Psoas muscle (tissue), 8 donors: Measurements from ENCODE around the gene CAMKMT. TPM values are rescaled to one million over a fixed set of nuclear protein-coding genes. Genes with fewer than 3 reads are reported as not detected.

Experiments
- ATAC-seq, 4 donors: fragments of 200-7000 bp; cut with Tn5 transposase; one replicate each; pipeline ENCODE4 v1.9.1; 2020; ENCODE audit warnings: moderate library complexity in 3 of 4, mild to moderate bottlenecking in 2 of 4
- DNase-seq, 2 donors: peaks; one replicate each; pipeline ENCODE4 v3.0.0-alpha.2; 2020
- H3K27ac ChIP-seq: fragments of 200-600 bp; one replicate; pipeline ENCODE4 v1.8.0; 2022
- H3K27me3 ChIP-seq, 3 donors: fragments of 200-600 bp in 1 of 3; one replicate each; pipeline versions ENCODE4 v1.6.1 to v1.8.0; 2013 to 2022; ENCODE audit warnings: low read length in 2 of 3, mild to moderate bottlenecking in 2 of 3, moderate library complexity in 1 of 3; ENCODE audit not compliant: insufficient read depth in 3 of 3
- H3K36me3 ChIP-seq, 2 donors: fragments of 200-600 bp in 1 of 2; one replicate each; pipeline versions ENCODE4 v1.6.1 to v1.8.0; 2013 to 2022; ENCODE audit warnings: low read depth in 1 of 2, mild to moderate bottlenecking in 1 of 2, moderate library complexity in 1 of 2; ENCODE audit not compliant: insufficient read depth in 1 of 2
- H3K4me1 ChIP-seq: fragments of 200-600 bp; one replicate; pipeline ENCODE4 v1.8.0; 2022
- H3K4me3 ChIP-seq: fragments of 200-600 bp; one replicate; pipeline ENCODE4 v1.8.0; 2022; ENCODE audit warnings: mild to moderate bottlenecking
- H3K9me3 ChIP-seq: fragments of 200-600 bp; one replicate; pipeline ENCODE4 v1.8.0; 2022
- WGBS, 3 donors: extraction: QIAGEN DNeasy Blood & Tissue Kit; methylation state at CpG; one replicate each; pipeline versions ENCODE4 v1.1.6 to v1.1.7; 2013; 5-methylcytosine and 5-hydroxymethylcytosine counted together
- intact Hi-C, 2 donors: fragments of 100-400 bp; cut with DNase I; formaldehyde crosslinking; loops; one replicate each; pipeline versions ENCODE4 v1.11.0 to v1.14.2; 2022
- polyA plus RNA-seq, 3 donors: library from polyadenylated mRNA; stranded (reverse); fragments of 200-250 nt; gene quantifications; one replicate each; pipeline ENCODE4 v1.2.3, GENCODE V29; 2013
- total RNA-seq, 4 donors: library from RNA; stranded (reverse); fragmentation: NEBNext Ultra II Directional in 2 of 4; extraction: Animal tissue kit (Norgen Biotek cat#: 25700) in 2 of 4; gene quantifications; one replicate each; pipeline versions ENCODE4 v1.2.1 to v1.2.4, GENCODE V29; 2021 to 2023
- TF ChIP-seq, protein P1 (sequence below): fragments of 200-600 bp; IDR thresholded peaks from one replicate; pipeline ENCODE4 v1.8.0; 2022; ENCODE audit warnings: antibody characterized with exemption
- donor health status: healthy with polysubstance abuse.
- donor health status: DM: no; HTN: no; CAD: no; lungs with moderate emphysema.
- donor health status: Bipolar disorder and iron deficiency.
- donor health status: healthy.
- donor health status: DM: yes; HTN: yes; CAD: no.
- donor health status: DM: no; HTN: no; CAD: no.
- donor health status: DM: no; HTN: no; CAD: no.
- donor health status: DM: yes; HTN: yes; CAD: no.

Gene CAMKMT
- total and polyA plus RNA-seq, 7 donors, result 2.8 to 7.3 (median 4.5) TPM

DNA sequence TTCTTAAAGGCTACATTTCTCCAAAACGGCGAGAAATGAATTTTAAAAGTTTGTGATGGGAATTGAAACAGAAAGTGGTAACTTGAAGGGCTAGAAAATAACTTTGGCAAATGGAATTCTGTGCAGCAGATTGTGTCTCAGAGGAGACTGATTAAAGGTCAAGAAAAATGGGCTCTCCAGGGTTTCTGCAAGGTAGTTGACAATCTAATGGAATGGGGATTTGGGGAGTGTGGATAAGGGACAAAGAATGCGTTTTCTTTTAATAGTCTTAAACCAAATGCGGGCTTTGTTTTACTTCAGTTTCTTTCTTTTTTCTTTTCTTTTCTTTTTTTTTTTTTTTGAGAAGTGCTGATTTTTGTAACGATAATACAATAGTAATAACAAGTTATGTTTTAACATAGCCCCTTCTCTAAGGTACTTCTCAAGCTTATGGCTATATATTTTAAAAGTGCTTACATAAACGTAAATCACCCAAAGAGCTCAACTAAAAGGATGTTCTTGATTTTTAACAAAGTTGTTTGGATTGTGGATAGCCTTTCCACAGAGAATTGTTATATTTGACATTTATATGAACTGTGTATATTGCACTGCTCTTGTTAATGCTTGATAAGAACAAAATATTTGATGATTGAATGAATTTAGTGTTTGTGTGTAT lies 36.6 kb downstream of the CAMKMT start:
- ATAC-seq (no peak), DNase-seq (no peak)
- H3K27me3 ChIP-seq, result no peaks in the 10 kb centered on the region
- TF ChIP-seq, protein P1, sequence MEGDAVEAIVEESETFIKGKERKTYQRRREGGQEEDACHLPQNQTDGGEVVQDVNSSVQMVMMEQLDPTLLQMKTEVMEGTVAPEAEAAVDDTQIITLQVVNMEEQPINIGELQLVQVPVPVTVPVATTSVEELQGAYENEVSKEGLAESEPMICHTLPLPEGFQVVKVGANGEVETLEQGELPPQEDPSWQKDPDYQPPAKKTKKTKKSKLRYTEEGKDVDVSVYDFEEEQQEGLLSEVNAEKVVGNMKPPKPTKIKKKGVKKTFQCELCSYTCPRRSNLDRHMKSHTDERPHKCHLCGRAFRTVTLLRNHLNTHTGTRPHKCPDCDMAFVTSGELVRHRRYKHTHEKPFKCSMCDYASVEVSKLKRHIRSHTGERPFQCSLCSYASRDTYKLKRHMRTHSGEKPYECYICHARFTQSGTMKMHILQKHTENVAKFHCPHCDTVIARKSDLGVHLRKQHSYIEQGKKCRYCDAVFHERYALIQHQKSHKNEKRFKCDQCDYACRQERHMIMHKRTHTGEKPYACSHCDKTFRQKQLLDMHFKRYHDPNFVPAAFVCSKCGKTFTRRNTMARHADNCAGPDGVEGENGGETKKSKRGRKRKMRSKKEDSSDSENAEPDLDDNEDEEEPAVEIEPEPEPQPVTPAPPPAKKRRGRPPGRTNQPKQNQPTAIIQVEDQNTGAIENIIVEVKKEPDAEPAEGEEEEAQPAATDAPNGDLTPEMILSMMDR, result no peak
- 75 to 78% (median 76%) methylated on average over 6 of the region's 6 CpGs for WGBS, 3 donors
- H3K9me3 ChIP-seq, result no peaks in the 10 kb centered on the region
- no peaks in the 10 kb centered on the region for H3K4me1 ChIP-seq
- no peak overlapping the region for H3K4me3 ChIP-seq
- no peaks in the 10 kb centered on the region for H3K36me3 ChIP-seq
- intact Hi-C loops, result no loop called here
- no peak overlapping the region for H3K27ac ChIP-seq

DNA sequence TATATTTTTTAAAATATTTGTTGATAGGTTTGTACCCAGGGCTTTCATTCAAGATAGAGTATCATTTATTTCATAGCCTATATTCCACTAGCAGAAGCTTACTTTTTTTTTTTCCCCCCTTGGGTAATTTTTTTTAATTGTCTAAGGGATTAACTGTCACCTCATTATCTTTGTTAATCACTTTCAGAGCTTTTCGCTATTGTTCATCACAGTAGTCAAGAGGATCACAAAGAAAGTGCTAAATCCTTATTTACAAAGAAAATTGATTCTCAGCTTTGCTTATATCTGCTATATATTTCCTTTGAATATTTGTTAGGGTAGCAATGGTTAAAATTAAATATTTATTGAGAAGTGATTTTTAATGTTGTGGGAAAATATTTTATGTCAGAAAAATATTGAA lies 59.0 kb downstream of the CAMKMT start:
- TF ChIP-seq, protein P1, result no peak
- intact Hi-C loops, result no loop called here
- Histone ChIP-seq H3K4me3 (no peak overlapping the region), H3K27ac (no peak overlapping the region), H3K27me3 (no peaks in the 10 kb centered on the region), H3K9me3 (no peaks in the 10 kb centered on the region), H3K4me1 (no peaks in the 10 kb centered on the region), H3K36me3 (no peaks in the 10 kb centered on the region)
- no peak for DNase-seq
- no peak for ATAC-seq
- 95 to 96% (median 96%) methylated on average over 1 of the region's 1 CpG for WGBS, 3 donors

DNA sequence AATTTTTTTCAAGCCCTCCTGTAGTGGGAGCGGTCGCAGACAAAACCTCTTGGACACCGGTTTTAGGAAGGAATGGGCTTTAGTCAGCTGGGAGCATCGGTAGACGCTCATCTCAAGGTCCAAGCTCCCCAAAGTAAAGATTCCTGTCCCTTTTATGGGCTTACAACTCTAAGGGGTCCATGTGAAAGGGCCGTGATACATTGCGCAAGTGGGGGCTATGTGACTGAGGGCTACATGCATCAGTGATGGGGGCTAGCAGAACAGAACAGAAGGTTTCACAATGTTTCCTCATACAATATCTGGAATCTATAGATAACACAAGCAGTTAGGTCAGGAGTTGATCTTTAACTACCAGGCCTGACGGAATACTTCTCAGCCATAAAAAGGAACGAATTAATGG lies 62.5 kb downstream of the CAMKMT start:
- Histone ChIP-seq H3K4me1 (no peaks in the 10 kb centered on the region), H3K27me3 (no peaks in the 10 kb centered on the region), H3K27ac (no peak overlapping the region), H3K4me3 (no peak overlapping the region), H3K36me3 (no peaks in the 10 kb centered on the region), H3K9me3 (no peaks in the 10 kb centered on the region)
- 92 to 99% (median 98%) methylated on average over 9 of the region's 9 CpGs for WGBS, 3 donors
- ATAC-seq (no peak), DNase-seq (no peak)
- intact Hi-C loops, result no loop called here
- TF ChIP-seq, protein P1, result no peak

DNA sequence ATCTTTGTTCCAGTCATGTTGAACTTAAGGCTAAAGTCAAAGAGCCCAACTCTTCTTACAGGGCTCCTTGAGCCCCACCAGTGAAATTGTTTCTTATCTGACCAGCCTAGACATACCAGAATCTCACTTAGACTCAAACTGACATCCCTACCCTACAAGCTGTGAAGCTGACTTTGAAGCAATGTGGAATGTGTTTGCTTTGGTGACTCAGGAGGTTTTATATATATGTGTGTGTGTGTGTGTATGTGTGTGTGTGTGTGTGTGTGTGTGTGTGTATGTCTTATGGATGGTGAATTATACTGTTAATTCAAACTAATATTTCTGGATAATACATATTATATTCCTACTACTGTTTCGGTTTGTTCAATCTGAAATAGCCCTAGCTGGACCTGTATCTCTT lies 67.3 kb downstream of the CAMKMT start:
- DNase-seq (no peak), ATAC-seq (no peak)
- Histone ChIP-seq H3K4me3 (no peak overlapping the region), H3K27ac (no peak overlapping the region), H3K9me3 (no peaks in the 10 kb centered on the region), H3K27me3 (no peaks in the 10 kb centered on the region), H3K4me1 (peaks cover 5% of the 10 kb centered on the region), H3K36me3 (no peaks in the 10 kb centered on the region)
- intact Hi-C loops, result no loop called here
- TF ChIP-seq, protein P1, result no peak
- 95 to 100% (median 100%) methylated on average over 1 of the region's 1 CpG for WGBS, 3 donors

DNA sequence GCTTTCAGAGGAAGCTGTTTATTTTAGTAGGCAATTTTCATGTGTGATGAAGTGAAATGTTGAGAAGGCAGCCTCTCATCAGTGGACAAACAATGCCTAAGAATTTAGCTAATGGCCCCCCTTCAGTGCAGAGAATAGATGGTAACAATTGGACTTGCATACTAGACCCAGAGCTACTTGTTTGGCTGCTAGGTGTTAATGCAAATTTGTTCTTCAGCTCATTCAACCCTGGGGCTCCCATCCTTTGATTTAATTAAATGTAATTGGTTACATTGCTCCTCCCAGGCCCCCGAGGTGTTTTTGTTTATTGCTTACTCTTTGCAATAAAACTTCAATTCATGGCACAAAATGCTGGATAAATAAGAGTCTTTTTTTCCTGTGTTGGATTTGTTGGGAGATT lies 68.6 kb downstream of the CAMKMT start:
- Histone ChIP-seq H3K4me1 (peaks cover 5% of the 10 kb centered on the region), H3K27ac (no peak overlapping the region), H3K4me3 (no peak overlapping the region), H3K36me3 (no peaks in the 10 kb centered on the region), H3K27me3 (no peaks in the 10 kb centered on the region), H3K9me3 (no peaks in the 10 kb centered on the region)
- intact Hi-C loops, result no loop called here
- 44 to 60% (median 57%) methylated on average over 1 of the region's 1 CpG for WGBS, 3 donors
- TF ChIP-seq, protein P1, result no peak
- ATAC-seq (no peak), DNase-seq (no peak)
